ENCODE data around the gene EFCAB8.

- TF ChIP-seq CTCF (IDR thresholded peaks at IDR 0.05; ENCODE audit: borderline replicate concordance, extremely low read depth, low read length, poor library complexity, severe bottlenecking) (no peak), EZH2 (IDR thresholded peaks at IDR 0.05; ENCODE audit: borderline replicate concordance, low read depth, low read length, severe bottlenecking) (no peak)
Observed at GRCh38 chr20:32894711-32895355, 36.1 kb downstream of the EFCAB8 start.

All from DND-41 (cell line).